ENCODE measurements around the gene ZNF107.
A peak's percentile ranks its signal among the peaks of the same experiment; 100 is the strongest.

Gene ZNF107

GRCh38 chr7:64665980-64666662 lies at the start of gene ZNF107:
TSS of gene ZNF107 (plus strand) at chr7:64666133. CDS start at chr7:64666283, 150 bp downstream.
- DNase-seq (ENCODE audit: low read depth in 2 of 2) = peak; percentile 60 to 80

GRCh38 chr7:64618785-64619456 lies 47.0 kb upstream of the ZNF107 start:
- DNase-seq (ENCODE audit: low read depth in 2 of 2) = no peak

GRCh38 chr7:64619705-64620104 lies 46.2 kb upstream of the ZNF107 start:
- no peak for DNase-seq (ENCODE audit: low read depth in 2 of 2)

- no peak for DNase-seq (ENCODE audit: low read depth in 2 of 2)
Observed at GRCh38 chr7:64621656-64622055, 44.3 kb upstream of the ZNF107 start.

GRCh38 chr7:64625114-64626082 lies 40.5 kb upstream of the ZNF107 start:
- DNase-seq (ENCODE audit: low read depth in 2 of 2) = no peak

GRCh38 chr7:64626083-64626469 lies 39.9 kb upstream of the ZNF107 start:
- no peak for DNase-seq (ENCODE audit: low read depth in 2 of 2)

GRCh38 chr7:64626557-64626956 lies 39.4 kb upstream of the ZNF107 start:
- DNase-seq (ENCODE audit: low read depth in 2 of 2) = no peak

GRCh38 chr7:64628192-64628591 lies 37.7 kb upstream of the ZNF107 start:
- DNase-seq (ENCODE audit: low read depth in 2 of 2) = no peak

GRCh38 chr7:64628721-64629120 lies 37.2 kb upstream of the ZNF107 start:
- DNase-seq (ENCODE audit: low read depth in 2 of 2) = no peak

- no peak for DNase-seq (ENCODE audit: low read depth in 2 of 2)
Observed at GRCh38 chr7:64630496-64630895, 35.4 kb upstream of the ZNF107 start.

- DNase-seq (ENCODE audit: low read depth in 2 of 2) = no peak
Observed at GRCh38 chr7:64632029-64632428, 33.9 kb upstream of the ZNF107 start.

- no peak for DNase-seq (ENCODE audit: low read depth in 2 of 2)
Observed at GRCh38 chr7:64633401-64633800, 32.5 kb upstream of the ZNF107 start.

- no peak for DNase-seq (ENCODE audit: low read depth in 2 of 2)
Observed at GRCh38 chr7:64634406-64635062, 31.4 kb upstream of the ZNF107 start.

- no peak for DNase-seq (ENCODE audit: low read depth in 2 of 2)
Observed at GRCh38 chr7:64636386-64636785, 29.5 kb upstream of the ZNF107 start.

- no peak for DNase-seq (ENCODE audit: low read depth in 2 of 2)
Observed at GRCh38 chr7:64637521-64638445, 28.1 kb upstream of the ZNF107 start.

GRCh38 chr7:64638822-64639221 lies 27.1 kb upstream of the ZNF107 start:
- no peak for DNase-seq (ENCODE audit: low read depth in 2 of 2)

GRCh38 chr7:64639267-64640001 lies 26.5 kb upstream of the ZNF107 start:
- DNase-seq (ENCODE audit: low read depth in 2 of 2) = no peak

- DNase-seq (ENCODE audit: low read depth in 2 of 2) = no peak
Observed at GRCh38 chr7:64640504-64640903, 25.4 kb upstream of the ZNF107 start.

GRCh38 chr7:64642046-64642445 lies 23.9 kb upstream of the ZNF107 start:
- no peak for DNase-seq (ENCODE audit: low read depth in 2 of 2)

- no peak for DNase-seq (ENCODE audit: low read depth in 2 of 2)
Observed at GRCh38 chr7:64642875-64643274, 23.1 kb upstream of the ZNF107 start.
